Femur (tissue), 1 donor: Measurements from ENCODE around the gene SPTBN1.

Experiments used
- DNase-seq: peaks from one replicate; pipeline ENCODE4 v3.0.0-alpha.2; 2017

Gene SPTBN1

GRCh38 chr2:54558188-54559005 is 102.3 kb downstream of the SPTBN1 start:
- peak; percentile 74 for DNase-seq

DNA sequence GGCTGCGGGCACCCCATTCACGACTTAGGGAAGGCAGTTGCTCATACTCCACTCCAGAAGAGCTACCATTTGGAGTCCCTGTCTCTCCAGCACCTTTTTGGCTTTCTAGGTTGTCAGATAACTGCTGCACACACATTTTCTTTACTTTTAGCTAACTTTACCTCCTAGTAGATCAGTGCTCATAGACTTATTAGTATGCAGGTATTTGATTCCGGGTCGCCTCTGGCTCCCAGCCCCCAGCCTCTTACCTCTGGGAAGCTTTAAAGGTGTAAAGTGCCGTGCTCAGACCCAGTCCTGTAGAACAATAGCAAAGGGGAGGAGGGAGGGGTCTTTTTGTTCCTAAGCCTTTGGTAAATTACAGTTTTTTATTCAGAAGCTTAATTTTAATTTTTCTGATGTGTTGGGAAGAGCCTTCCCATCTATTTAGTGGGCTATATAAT is 102.9 kb downstream of the SPTBN1 start:
- DNase-seq = no peak

DNA sequence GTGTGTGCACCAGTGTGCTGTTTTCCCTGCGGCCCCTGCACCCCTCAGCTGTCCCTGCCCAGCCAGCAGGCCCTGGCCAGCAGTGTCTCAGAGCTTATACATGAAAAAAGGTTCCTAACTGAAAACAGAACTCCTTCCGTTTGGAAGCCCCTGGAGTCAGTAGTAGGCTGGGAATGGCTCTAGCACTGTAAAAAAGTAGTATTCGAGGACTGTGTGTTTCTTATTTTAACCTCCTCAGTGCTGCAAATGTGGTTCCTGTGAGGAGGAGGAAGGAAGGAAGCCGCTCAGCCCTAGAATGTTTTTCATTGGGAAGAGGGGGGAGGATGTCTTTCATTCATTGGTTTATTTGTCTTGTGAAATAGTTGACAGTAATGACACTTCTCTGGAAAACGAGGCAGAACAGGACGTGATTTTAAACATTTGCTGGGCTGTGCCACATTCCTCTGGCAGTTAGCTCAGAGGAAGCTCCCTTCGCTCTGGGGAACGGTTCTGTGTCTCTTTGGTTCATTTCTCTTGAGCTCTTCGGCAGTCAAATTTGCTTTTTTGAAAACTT is 103.5 kb downstream of the SPTBN1 start:
- peak; percentile 53 for DNase-seq

- DNase-seq = peak; percentile 50
Observed at GRCh38 chr2:54560146-54560881, 104.2 kb downstream of the SPTBN1 start.

DNA sequence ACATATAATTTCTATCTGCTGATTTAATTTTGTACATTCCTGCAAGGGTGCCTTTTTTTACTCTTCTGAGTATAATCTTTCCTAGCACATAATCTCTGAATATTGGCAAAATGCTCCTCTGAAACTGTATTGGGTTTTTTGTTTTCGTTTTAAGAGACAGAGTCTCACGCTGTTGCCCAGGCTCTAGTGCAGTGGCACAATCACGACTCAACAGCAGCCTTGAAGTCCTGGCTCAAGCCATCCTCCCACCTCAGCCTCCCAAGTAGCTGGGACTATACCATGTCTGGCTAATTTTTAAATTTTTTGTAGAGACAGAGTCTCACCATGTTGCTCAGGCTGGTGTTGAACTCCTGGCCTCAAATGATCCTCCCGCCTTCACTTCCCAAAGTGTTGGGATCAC is 104.9 kb downstream of the SPTBN1 start:
- DNase-seq = no peak

- DNase-seq = no peak
Observed at GRCh38 chr2:54564439-54564838, 108.3 kb downstream of the SPTBN1 start.

- no peak for DNase-seq
Observed at GRCh38 chr2:54565551-54565950, 109.4 kb downstream of the SPTBN1 start.

DNA sequence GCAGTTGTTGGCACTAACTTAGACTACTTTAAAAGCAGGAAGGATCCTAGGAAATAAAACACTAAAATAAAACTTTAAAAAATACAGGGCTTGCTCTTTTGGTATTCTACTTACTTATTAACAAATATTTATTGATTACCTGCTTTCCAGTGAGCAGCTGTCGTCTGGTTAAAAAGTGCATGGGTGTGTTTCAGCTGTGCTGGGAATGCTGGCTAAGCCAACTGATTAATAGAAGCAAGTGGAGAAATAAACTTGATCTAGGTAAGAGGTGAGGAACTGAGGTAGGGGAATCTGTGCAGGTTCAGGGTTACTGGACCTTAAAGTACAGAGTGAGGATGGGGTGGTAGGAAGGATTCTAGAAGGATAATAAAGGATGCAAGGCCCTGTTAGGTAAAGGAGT is 110.8 kb downstream of the SPTBN1 start:
- DNase-seq = no peak

GRCh38 chr2:54568876-54569321 is 112.8 kb downstream of the SPTBN1 start:
- DNase-seq = no peak

DNA sequence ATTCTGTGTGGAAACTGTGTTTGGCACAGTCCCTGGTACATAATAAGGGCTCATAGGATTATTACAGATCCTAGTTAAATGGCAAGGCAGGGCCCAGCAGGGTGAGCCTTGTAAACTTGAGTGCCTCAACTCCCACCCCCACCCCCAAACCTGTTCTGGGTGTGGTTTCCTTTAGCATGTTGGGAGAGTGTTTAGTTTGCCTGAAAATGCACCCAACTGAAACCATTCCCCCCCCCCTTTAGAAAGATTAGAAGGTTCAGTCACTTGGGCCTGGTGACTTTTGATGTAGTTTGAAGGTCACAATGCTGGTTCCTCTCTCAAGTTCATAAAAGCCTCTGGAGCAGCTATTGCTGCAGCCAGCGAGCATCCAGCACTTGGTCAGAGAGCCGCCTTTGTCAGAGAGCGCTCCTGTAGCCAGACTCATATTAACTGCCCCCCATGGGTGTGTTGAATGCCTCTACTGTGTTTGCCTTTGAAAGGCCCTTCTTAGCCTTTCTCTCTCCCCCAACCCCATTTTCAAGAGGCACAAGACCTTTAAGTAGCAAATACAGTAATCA is 113.7 kb downstream of the SPTBN1 start:
- no peak for DNase-seq

- no peak for DNase-seq
Observed at GRCh38 chr2:54570321-54570855, 114.3 kb downstream of the SPTBN1 start.

- DNase-seq = peak; percentile 76
Observed at GRCh38 chr2:54570925-54571694, 115.0 kb downstream of the SPTBN1 start.

- DNase-seq = no peak
Observed at GRCh38 chr2:54572262-54572635, 116.1 kb downstream of the SPTBN1 start.

- DNase-seq = no peak
Observed at GRCh38 chr2:54572636-54573536, 116.8 kb downstream of the SPTBN1 start.

DNA sequence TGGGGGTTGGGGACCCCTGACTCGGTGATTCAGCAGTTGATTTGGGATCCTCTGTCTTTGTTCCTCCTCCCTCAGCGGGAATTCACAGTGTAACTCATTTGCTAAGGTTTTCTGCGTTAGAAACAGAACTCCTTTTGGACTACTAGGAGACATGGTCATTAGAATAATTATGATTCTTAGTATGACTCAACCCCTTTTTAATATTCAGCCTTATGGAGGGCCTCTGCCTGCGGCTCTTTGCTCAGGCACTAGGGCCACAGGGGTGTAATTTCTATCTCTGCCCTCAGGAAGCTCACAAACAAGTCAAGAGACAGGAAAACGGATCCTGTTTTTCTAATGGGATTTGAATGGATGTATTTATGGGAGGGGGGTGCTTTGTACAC is 117.4 kb downstream of the SPTBN1 start:
- DNase-seq = no peak

DNA sequence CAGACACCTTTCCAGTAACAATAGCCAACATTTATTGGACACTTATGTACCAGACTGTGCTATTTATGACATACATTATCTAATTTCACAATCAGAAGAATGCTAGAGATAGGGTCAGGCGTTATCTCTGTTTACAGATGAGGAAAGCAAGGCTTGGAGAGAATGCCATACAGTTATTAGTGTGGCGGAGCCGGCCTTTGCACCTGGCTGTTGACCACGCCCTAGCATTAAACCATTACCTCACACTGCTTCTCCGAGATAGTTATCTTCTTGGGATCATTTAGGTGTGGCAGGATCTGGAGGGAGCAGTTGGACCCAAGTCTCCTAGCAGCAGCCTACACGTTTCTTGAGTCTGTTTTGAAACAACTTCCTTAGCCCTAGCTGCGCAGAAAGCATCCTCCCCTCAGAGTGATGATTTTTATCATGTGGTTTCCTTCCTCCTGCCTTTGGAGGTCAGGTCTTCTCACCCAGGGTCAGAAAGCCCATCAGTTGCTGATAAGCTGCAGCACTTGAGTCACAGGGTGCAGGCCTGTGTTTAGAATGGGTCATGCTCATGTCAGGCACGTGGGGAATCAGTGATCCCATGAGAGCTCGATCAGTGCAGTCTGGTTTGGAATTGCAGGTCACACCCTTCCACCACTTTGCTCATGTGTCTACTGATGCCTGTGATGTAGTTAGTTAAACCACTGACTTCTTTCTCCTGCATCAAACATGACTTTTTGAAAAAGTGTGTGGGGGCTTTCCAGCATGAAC is 118.2 kb downstream of the SPTBN1 start:
- DNase-seq = no peak

- no peak for DNase-seq
Observed at GRCh38 chr2:54574860-54575247, 118.7 kb downstream of the SPTBN1 start.

GRCh38 chr2:54575379-54575888 is 119.3 kb downstream of the SPTBN1 start:
- no peak for DNase-seq

- no peak for DNase-seq
Observed at GRCh38 chr2:54577035-54577434, 120.9 kb downstream of the SPTBN1 start.

DNA sequence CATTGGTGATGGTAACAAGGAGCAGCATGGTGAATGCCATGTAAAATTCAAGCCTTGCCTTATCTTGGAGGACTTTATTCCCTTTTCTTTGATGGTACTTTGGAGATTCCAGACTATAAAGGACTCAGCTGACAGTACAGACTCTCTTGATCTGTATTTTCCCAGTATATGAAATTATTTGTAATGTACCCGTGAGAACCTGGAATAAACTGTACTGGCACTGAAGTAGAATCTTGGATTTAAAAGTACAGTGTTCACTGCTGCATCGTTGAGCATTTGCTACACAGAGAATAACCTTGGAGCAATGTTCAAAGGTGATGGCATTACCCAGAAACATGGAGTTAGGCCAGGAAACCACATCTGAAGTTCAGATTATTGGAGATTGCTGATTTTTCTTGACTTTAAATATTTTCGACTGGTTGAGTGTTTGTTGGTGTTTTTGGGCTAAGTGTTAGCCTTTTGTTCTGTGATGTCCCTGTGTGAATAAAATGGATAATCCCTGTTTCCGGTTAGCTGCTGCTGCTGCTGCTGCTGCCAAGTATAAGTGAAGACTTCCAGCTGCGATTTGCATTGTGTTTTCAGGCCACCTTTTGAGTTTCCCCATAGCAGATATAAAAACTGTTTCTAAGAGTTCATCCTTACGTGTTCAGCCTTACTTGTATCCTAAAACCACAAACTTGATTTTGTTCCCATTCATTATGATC is 122.0 kb downstream of the SPTBN1 start:
- DNase-seq = peak; percentile 61
